ENCODE results near the gene GALNT12.
A peak's percentile ranks its signal among the peaks of the same experiment; 100 is the strongest.

GALNT12 gene

DNA sequence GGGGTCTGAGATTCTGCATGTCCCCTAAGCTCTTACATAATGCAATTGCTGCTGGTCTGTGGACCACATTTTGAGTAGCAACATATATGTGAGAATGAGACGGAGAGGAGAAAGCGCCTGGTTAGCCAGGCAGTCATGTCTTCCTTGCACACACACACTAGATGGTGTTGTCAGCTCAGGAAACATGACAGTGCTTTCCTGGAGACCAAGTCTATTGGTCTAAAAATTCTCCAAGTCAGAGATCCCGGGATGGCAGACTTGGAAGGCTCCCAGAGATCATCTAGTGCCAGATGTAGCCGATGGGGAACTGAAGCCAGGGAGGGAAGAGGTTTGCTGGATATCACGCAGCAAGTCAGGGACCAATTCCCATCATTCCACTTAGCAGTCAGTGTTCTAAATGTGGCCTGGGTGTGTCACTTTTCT lies 53.4 kb downstream of the GALNT12 start:
- no peak for DNase-seq (ENCODE audit: low spot score)

DNA sequence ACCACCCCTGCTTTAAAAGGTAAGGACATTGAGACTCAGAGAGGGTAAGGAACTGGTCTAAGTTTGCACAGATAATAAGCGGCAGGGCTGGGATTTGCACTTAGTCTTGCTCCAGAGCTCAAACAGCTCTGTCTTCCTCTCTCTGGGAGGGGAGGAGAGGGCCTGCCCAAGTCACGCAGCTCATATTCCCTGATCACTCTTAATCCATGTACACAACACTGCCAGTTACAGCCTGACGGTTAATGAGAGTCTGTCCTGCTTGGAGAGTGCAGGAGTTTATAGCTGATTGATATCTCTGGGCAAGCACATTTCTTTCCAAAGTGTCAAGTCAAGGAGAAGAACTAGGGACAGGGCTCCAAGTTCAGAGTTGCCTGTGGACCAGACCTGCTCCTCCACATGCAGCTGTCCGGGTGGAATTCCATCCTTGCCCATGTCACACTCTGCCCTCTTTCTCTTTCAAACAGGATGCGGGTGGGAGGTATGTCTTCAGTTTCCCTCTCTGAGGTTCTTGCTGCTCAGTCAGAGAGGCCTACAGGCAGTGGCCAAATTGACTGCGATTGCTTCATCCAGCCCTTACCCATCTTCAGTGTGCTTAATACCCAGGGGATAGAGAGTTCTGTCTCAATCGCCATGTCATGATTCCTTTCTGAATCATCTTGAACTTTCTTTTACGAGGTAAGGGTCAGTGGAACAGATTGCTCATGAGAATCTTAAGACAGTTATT lies 54.5 kb downstream of the GALNT12 start:
- no peak for DNase-seq (ENCODE audit: low spot score)

DNA sequence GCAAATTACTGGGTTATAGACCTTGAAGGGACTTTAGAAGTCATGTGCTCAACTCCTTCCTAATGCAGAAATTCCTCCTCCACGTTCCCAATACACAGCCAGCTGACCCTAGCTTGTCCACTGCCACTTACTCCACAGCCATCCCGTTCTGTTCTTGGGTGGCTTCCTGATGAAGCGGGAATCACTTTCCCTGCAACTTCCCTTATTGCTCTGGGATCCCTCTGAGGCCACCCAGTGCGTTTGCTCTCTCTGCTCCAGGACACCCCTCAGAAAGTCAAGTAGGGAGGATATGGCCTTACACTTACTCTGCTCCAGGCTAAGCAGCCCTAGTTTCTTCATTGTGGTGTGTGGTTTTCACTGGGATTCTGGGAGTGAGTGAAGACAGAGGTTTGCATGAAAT lies 55.5 kb downstream of the GALNT12 start:
- no peak for DNase-seq (ENCODE audit: low spot score)

DNA sequence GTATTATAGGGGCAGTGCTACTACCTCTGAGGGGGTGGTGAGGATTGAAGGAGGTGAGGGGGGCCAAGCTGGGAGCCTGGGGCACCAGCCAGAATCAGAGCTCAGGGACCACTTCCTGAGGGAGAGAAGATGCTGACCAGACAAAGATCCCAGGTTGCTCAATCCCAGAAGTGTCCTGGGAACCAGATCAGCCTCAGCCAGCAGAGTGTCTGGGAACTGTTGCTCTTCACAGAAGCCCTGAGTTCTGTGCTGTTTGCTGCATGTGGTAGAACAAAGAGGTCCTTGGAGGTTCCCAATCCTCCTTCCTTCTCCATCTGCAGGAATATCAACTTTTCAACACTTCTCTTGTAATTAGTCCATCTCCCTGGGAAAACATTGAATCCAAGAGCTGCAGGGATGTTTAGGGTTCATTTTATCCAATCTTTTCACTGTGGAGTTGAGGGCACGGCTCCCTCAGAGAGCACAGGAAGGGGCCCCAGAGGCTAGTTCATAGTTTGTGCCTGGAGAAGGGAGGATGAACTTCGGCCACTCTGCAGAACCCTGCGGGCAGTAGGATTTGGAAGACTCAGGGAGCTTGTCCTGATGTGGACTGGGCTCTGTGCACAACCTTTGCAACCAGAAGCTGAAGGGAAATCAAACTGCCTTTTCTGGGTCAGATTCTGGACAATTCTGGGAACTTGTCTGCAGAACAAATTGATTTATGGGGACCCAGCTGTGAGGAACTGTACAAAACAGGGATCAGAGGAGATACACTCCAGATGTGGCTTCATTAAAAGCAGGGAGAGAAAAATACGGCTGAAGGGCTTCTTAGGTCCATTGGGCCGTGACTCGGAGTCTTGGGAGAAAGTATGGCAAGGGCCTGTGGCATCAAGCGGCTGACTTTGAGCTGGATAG lies 57.1 kb downstream of the GALNT12 start:
- no peak for DNase-seq (ENCODE audit: low spot score)

DNA sequence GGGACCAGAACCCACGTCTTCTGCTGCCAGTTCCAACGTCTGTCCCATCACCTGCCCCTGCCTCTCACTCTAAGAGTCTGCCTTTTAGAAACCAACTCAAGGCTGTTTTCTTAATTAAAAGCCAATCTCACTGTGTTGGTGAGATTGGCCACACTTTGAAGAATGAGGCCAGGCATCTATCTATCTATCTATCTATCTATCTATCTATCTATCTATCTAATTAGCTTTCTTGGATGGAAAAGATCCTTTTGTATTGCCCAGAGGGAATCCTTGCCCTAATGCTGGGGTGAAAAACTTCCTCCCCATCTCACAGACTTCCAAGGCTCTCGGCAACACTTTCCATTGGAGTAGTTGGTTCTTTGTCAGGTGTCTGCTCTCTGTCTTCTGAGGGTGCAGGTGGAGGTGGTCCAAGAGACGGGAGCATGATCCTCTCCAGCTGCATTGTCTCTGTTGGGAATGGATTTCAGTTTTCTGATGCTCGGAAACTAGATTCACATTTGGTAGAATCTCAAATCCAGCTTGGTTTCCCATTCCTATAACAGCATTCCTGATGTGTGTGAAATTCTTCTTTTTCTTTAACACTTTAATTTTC lies 57.9 kb downstream of the GALNT12 start:
- no peak for DNase-seq (ENCODE audit: low spot score)

DNA sequence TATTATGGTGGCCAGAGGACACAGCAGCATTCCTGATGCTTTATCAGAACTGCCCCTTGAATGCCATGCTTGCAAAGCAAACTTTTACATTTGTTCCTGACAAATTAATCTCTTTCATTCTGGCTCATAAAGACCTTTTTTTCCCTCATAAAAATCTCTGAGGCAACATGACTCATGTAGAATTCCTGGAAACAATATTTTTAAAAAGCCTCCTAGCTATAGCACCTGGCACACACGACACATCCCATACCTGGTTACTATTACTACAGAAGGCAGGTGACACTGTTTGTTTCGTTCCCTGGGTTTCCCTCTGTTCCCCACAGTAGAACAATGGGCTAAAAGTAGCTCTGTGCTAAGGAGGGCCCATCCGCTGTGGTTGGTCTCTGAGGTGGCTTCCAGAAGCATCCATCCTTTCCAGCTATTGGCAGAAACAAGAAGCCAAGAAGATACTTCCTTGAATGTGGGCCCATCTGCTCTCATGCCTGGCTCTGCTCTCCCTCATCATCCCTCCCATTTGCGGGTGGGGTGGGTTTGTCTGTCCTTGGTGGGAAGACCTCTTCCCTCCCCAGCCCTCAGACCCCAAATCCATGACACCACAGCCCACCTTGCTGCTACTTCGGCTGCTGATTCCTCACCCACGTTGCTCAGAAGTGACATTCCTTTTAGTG lies 59.1 kb downstream of the GALNT12 start:
- no peak for DNase-seq (ENCODE audit: low spot score)

DNA sequence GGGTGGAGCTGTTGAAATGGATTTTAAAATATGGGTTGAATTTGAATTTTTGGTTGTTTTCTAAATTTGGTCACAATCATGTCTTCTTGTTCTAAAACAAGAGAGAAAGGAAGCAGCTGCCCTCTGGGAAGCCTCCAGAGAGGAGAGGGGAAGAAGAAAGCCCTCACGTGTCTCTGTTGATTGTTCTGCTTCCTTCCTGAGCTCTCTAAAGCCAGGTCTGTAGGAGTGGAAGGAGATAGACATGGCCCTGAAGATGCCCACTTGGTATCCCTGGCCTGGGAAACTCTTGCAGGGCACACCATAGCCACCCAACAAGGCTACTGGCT lies 59.6 kb downstream of the GALNT12 start:
- no peak for DNase-seq (ENCODE audit: low spot score)

DNA sequence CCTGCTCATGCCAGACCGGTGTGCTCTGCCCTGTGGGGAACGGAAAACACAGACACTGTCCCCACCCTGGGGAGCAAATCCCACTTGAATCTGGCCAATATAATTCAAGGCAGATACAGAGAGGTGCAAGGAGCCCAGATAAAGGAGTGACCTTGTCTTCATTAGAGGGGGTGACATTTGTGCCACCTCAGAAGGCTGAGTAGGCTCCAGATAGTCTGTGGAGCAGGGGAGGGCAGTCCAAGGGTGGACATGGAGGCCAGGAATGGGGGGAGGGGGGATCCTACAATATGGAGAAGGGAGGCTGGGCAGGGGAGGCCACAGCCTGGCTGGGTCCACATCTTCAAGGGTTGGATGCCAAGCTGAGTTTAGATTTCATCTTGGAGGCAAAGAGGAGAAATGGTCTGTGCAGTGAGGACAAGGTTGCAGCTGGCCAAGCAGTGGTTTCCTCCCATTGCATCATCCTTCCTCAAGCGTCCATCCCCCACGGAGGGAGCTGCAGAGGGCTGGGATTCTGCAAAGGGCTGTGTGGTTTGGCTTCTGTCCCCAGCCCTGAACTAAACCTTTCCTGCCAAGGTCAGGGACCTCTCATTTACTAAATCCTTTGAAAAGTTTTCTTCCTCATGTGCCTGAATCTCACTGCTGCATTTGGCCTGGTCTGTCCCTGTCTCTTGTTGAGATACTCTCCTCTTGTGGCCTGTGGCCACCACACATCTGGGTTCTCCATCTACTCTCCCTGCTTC lies 60.1 kb downstream of the GALNT12 start:
- DNase-seq (ENCODE audit: low spot score), result peak; percentile 45

DNA sequence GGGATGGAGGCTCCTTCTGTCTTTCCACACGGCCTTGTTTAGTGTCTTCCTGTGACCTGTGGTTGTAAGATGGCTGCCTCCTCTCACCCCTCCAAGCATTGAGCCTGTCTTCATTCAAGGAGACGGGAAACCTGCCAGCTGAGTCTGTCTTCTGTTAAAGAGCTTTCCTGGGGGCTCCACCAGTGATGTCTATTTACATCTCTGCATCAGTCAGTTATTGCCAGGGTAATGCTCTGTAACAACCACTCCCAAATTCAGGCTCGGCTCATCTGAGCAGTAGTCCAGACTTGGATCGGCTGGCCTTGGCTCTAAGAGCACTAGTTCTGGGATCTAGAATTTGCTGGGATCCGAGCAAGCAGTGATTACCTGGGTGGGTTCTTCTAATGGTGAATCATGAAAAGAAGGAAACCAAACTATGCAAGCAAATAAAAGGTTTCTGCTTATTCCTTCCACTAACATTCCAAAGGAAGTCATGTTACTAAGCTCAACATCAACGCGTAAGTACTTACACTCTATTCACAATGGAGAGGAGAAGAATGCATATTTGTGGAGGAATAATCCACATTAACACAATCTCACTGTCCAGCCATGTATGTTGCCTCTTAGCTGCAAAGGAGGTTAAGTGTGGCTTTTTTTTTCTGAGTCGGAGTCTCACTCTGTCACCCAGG lies 61.7 kb downstream of the GALNT12 start:
- DNase-seq (ENCODE audit: low spot score), result no peak

DNA sequence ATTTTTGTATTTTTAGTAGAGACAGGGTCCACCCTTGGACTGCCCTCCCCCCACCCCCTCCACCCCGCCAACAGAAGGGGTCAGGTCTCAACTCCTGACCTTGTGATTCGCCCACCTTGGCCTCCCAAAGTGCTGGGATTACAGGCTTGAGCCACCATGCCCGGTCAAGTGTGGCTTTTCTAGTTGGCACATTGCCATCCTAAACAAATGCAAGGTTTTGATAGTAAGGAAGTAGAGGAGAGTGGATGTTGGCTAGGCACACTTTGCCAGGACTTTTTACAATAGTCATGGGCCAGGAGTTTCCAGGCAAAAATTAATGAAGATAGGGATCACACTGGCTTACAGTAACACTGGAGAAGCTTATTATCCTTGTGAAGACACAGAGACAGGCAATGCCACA lies 62.4 kb downstream of the GALNT12 start:
- DNase-seq (ENCODE audit: low spot score), result no peak

DNA sequence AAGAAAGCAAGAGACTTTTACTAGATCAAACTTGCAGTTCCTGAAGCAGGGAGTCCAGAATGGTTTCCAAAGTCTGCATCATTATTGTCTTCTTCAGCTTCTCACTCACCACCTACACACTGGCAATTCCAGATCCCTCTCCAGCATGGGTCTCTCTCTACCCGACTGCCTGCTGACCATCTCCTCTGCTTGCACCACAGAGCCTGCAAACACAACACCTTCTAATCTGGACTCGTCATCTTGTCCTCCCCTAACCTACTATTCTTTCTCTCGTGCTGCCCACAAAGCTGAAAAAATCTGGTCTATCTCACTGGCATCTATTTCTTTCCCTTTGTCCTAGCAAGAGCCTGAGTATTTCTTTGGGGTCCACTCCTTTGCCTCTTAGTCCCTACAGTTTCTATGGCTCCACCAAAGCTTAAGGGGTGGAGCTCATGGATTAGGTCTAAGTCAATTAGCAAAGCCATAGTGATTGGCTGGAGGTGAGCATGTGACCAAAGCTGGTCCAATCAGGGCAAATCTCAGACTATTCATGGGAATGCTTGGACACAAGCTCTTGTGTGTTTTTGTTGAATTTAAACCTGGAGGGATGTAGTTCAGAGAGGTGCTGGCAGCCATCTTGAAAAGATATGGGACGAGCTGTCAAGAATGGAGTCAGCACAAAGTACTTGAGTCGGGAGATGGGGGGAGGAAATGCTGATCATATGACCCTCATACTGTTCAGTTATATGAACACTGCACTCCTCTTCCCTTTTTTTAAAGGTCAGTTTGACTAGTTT lies 63.5 kb downstream of the GALNT12 start:
- DNase-seq (ENCODE audit: low spot score), result peak; percentile 38

DNA sequence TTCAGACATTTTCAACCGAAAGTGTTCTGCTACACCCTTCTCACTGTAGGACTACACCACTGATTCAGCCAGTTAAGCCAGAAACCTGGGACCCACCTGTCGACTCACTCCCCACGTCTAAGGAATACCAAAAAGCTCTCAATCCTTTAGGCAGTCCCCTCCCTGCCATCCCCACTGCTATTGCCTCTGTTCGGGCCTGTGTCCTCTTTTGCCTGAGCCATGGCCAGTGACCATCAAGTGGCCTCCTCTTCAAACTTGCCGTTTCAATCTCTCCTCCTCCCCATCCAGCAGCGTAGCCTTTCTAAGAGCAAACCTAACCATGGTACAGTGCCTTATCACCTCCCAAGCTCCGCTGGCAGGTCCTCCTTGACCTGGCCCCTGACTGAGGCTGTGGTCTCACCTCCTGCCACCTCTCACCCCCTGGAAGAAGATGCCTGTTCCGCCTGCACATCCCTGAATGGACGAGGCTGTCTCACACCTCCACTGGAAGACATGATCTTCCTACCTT lies 64.1 kb downstream of the GALNT12 start:
- no peak for DNase-seq (ENCODE audit: low spot score)

DNA sequence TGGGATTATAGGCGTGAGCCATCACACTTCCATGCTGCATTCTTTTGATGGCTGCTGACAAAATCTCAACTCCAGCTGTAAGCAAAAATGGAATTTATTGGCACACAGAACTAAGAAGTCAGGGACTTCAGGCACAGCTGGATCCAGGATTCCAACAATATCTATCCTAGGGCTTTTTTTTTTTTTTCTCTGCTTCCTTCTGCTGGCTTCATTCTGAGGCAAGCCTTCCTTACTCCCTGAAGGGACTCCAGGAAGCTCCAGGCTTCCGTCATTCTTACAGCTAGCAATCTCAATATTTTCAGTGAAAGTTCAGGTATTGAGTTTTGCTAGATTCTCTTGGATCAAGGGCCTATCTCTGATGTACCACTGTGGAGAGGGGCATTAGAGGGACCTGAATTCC lies 66.1 kb downstream of the GALNT12 start:
- DNase-seq (ENCODE audit: low spot score), result no peak

DNA sequence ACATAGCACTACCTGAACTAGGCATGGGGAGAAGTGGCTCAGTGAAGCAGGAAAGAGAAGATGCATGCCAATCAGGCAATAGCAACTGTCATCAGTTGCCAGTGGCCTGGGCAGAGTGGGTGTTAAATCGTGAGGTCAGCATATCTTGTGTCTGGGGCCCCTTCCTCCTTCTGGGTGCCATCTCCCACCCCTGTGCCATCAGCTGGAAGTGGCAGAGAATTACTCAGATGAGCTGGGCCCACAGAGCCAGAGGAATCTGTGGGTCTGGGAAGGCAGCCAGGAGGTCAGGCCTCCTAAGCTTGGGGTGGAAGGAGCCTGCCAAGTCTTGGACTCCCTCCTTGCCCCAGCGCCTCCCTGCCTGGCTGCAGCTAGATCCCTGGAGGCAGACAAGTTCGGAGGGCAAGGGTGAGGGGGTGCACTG lies 66.5 kb downstream of the GALNT12 start:
- no peak for DNase-seq (ENCODE audit: low spot score)

DNA sequence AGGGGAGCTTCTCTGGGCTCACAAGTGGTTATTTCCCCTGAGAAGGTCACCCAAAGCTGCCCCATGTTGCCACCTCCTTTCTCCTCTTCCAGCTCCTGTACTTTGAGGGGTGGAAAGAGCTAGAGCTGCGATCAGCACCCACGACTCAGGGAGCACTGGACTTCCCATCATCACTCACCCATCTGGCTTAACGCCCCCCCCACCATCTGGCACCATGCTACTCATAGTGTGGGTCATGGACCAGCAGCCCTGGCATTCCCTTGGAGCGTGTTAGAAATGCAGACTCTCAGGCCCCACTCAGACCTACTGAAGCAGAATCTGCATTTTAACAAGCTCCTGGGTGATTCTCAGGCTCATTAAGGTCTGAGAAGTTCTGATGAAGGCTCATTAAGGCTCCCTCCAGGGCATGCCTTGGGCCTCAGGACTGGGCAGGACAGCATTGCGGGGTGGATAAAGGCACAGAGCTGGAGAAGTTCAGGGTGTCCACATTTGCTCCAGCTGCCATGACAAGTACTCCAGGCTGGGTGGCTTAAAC lies 67.3 kb downstream of the GALNT12 start:
- no peak for DNase-seq (ENCODE audit: low spot score)

DNA sequence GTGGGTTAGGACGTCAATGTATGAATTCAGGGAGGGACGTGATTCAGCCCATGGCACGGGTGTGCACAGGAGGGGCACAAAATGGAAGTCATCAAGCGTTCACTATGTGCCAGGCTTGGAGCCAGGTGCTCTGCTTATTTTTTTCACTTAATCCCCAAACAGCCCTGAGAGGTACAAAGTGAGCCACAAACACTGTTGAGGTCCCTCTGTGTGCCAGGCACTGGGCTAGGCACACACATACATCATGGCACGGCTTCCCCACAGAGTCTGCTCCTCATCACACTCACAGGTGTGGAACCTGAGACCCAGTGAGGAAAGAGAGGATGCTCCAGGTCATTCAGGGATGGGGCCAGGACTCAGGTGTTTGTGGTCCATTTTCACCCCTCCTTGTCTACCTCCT lies 68.1 kb downstream of the GALNT12 start:
- DNase-seq (ENCODE audit: low spot score), result no peak

DNA sequence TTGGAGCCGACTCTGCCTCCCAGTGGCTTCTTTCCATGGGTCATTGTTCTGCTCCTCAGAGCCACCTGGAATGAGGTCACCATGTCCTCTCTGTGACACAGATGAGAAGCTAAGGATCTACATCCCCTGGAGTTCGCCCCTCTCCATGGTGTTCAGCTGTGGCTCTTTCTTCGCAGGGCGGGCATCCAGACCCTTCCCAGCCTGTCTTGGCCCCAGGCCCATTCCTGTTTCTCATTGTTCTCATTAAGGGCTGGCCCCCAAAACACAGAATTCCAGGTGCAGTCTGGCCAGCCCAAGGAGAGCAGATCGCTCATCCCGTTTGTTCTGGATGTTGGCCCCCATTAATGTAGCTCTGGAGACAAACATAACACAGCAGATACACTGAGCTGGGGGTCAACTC lies 69.8 kb downstream of the GALNT12 start:
- no peak for DNase-seq (ENCODE audit: low spot score)

DNA sequence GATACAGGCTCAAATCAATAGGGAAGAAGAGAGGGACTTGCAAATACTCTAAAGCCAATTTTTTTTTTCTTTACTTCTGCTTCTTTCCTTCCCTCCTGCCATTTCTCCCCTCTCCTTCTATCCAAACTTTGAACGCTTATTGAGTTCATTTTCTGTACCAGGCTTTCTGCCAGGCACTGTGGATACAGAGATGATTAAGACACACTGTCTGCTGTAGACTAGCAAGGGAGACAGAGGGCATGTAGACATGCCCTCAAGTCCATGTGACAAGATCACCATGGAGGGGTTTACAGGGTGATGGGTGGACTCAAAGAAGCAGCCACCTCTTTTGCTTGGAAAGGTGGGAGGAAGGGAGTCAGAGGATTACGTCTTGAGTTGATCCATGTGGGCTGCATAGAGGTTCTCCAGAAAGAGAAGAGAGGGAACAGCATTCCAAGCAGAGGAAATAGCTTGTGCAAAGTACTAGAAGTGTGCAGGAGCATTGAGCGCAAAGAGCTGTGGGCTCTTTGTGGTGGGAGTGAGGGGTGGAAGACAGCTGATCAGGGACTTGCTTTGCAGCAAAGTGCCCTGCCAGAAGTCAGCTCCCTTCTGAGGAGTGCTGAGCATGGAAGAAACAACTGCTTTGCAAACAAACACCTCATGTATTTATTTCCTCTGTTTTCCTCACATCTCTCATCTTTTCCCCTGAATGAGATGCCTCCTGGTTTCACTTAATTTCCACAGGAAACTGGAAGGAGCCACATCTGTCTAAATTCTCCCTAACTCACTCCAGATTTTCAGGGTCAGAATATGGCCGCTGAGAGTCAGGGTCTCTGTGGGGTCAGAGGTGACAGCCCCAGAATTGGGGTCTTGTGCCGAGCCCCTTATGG lies 71.9 kb downstream of the GALNT12 start:
- no peak for DNase-seq (ENCODE audit: low spot score)

DNA sequence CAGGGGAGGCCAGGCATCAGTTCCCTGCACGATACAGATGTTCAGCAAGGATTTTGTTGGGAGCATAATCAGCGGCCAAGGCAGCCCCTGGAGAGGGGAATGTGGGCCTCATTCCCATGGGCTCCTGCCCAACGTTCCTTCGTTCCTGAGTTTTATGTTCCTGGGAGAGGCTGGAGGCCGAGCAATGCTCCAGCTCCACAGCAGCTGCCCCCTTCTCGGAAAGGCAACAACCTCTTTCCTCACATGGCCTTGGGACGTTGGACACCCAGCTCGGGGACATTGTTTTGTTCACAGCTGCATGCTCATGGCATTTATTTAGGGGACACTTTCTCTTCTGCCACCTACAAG lies 72.5 kb downstream of the GALNT12 start:
- no peak for DNase-seq (ENCODE audit: low spot score)

Data from NAMALWA (cell line).